Osteocyte (in vitro differentiated cells): ENCODE results near the gene DPH2. TPM values are rescaled to one million over a fixed set of nuclear protein-coding genes. Genes with fewer than 3 reads are reported as not detected.

Experiments
- DNase-seq: peaks from one replicate; pipeline ENCODE4 v3.0.0; 2021; ENCODE audit warnings: mixed read lengths; ENCODE audit not compliant: unreplicated experiment; ENCODE audit errors: extremely low spot score
- H3K27ac Mint-ChIP-seq: one replicate; pipeline ENCODE4 v1.8.0; 2021; ENCODE audit warnings: mild to moderate bottlenecking, mixed read lengths; ENCODE audit not compliant: unreplicated experiment
- H3K27me3 Mint-ChIP-seq: one replicate; pipeline ENCODE4 v1.8.0; 2021; ENCODE audit warnings: mixed read lengths; ENCODE audit not compliant: unreplicated experiment
- H3K36me3 Mint-ChIP-seq: one replicate; pipeline ENCODE4 v1.8.0; 2021; ENCODE audit warnings: mixed read lengths; ENCODE audit not compliant: unreplicated experiment
- H3K4me1 Mint-ChIP-seq: one replicate; pipeline ENCODE4 v1.8.0; 2021; ENCODE audit warnings: mixed read lengths; ENCODE audit not compliant: unreplicated experiment
- H3K4me3 Mint-ChIP-seq: one replicate; pipeline ENCODE4 v1.8.0; 2021; ENCODE audit warnings: mild to moderate bottlenecking, moderate library complexity, mixed read lengths; ENCODE audit not compliant: unreplicated experiment
- H3K9me3 Mint-ChIP-seq: one replicate; pipeline ENCODE4 v1.8.0; 2021; ENCODE audit warnings: mixed read lengths; ENCODE audit not compliant: unreplicated experiment
- total RNA-seq: library from RNA; stranded (reverse); gene quantifications from 2 replicates; pipeline ENCODE4 v1.2.1, GENCODE V29; 2021
- TF ChIP-seq, protein P1 (sequence below): fragments of 200-600 bp; sonication (generic); IDR thresholded peaks from 2 replicates; pipeline ENCODE4 v1.5.0; 2021; ENCODE audit warnings: antibody characterized with exemption, mild to moderate bottlenecking, moderate library complexity

DPH2 gene
- total RNA-seq, 1 donor from 2014 or later = 22.4 TPM

DNA sequence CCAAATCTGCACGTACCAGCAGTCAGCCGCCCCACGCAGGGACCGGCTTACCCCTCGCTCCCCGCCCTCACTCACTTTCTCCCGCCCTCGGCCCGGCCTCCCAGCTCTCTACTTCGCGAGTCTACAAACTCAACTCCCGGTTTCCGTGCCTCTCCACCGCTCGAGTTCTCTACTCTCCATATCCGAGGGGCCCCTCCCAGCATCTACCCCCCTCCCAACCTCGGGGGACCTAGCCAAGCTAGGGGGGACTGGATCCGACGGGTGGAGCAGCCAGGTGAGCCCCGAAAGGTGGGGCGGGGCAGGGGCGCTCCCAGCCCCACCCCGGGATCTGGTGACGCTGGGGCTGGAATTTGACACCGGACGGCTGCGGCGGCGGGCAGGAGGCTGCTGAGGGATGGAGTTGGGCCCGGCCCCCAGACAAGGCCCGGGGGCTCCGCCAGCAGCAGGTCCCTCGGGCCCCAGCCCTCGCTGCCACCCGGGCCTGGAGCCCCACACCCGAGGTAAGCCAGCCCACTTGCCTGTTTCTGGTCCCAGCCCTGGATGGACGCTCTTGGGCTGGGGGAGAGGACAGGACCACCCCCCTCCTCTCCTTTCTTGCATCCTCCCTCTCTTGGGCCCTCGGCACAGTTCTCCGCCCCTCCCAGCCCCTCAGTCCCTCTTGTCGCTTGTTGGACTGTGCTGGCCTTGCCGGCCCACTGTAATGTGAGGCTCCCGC, 36.3 kb upstream of the DPH2 start, which contains the start of gene ARTN:
TSS of gene ARTN (plus strand) at position 416 of the 715 bp plus-strand sequence. CDS start 1,856 bp downstream, outside the sequence.
- peaks cover 4% of the 10 kb centered on the region for H3K36me3 Mint-ChIP-seq
- peak within 1 kb of the TSS; percentile 54 for H3K27ac Mint-ChIP-seq
- DNase-seq = no peak
- H3K27me3 Mint-ChIP-seq = no peaks in the 10 kb centered on the region
- peak within 1 kb of the TSS; percentile 67 for H3K4me3 Mint-ChIP-seq
- peaks cover 27% of the 10 kb centered on the region for H3K4me1 Mint-ChIP-seq
- no peaks in the 10 kb centered on the region for H3K9me3 Mint-ChIP-seq
- TF ChIP-seq, protein P1, sequence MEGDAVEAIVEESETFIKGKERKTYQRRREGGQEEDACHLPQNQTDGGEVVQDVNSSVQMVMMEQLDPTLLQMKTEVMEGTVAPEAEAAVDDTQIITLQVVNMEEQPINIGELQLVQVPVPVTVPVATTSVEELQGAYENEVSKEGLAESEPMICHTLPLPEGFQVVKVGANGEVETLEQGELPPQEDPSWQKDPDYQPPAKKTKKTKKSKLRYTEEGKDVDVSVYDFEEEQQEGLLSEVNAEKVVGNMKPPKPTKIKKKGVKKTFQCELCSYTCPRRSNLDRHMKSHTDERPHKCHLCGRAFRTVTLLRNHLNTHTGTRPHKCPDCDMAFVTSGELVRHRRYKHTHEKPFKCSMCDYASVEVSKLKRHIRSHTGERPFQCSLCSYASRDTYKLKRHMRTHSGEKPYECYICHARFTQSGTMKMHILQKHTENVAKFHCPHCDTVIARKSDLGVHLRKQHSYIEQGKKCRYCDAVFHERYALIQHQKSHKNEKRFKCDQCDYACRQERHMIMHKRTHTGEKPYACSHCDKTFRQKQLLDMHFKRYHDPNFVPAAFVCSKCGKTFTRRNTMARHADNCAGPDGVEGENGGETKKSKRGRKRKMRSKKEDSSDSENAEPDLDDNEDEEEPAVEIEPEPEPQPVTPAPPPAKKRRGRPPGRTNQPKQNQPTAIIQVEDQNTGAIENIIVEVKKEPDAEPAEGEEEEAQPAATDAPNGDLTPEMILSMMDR = no peak

DNA sequence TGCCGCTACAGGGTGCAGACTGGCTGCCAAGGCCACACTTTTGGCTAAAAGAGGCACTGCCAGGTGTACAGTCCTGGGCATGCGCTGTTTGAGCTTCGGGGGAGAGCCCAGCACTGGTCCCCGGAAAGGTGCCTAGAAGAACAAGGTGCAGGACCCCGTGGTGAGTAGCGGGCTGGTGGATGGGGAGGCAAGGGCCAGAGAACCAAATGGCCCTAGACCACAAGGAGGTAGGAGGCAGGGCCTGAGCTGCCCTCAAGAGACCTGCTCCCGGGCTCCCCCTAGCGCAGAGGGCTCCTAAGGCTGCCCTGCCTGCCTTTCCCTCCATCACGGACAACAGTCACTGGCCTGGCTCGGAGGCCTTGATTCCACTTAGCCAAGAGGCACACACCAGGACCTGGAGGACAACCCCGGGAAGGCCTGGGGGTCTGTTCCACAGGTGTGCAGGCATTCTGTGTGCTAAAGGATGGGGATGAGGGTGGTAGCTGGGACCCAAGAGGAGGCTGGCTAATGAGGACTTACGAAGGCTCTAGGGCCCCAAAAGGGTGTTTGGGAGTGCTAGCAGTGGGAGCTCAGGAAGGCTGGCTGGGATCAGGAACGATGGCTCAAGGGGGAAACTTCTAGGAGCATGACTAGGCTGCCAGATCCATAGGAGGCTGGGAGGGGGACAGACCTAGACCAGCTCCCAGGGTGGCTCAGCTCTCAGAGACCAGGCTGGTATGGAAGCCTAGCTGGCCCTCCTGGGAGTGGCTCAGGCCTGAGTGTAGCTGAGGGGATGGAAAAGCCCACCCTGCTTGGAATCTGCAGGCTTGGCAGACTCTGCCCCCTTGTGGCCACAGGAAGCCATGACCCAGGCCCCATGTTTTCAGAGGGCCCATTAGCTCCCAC, 35.5 kb upstream of the DPH2 start:
- Mint-ChIP-seq H3K4me3 (peak overlapping the region; percentile 58), H3K36me3 (peaks cover 4% of the 10 kb centered on the region), H3K27me3 (no peaks in the 10 kb centered on the region), H3K9me3 (no peaks in the 10 kb centered on the region), H3K27ac (peak overlapping the region; percentile 41), H3K4me1 (peaks cover 27% of the 10 kb centered on the region)
- TF ChIP-seq, protein P1 = peak; percentile 92
- DNase-seq = no peak

GRCh38 chr1:43934986-43935324, 34.9 kb upstream of the DPH2 start:
- no peak for DNase-seq
- peak overlapping the region; percentile 45 for H3K4me3 Mint-ChIP-seq
- H3K27ac Mint-ChIP-seq = no peak overlapping the region
- peaks cover 22% of the 10 kb centered on the region for H3K4me1 Mint-ChIP-seq
- no peaks in the 10 kb centered on the region for H3K36me3 Mint-ChIP-seq
- TF ChIP-seq, protein P1 = peak; percentile 11
- peaks cover 3% of the 10 kb centered on the region for H3K27me3 Mint-ChIP-seq
- H3K9me3 Mint-ChIP-seq = no peaks in the 10 kb centered on the region

DNA sequence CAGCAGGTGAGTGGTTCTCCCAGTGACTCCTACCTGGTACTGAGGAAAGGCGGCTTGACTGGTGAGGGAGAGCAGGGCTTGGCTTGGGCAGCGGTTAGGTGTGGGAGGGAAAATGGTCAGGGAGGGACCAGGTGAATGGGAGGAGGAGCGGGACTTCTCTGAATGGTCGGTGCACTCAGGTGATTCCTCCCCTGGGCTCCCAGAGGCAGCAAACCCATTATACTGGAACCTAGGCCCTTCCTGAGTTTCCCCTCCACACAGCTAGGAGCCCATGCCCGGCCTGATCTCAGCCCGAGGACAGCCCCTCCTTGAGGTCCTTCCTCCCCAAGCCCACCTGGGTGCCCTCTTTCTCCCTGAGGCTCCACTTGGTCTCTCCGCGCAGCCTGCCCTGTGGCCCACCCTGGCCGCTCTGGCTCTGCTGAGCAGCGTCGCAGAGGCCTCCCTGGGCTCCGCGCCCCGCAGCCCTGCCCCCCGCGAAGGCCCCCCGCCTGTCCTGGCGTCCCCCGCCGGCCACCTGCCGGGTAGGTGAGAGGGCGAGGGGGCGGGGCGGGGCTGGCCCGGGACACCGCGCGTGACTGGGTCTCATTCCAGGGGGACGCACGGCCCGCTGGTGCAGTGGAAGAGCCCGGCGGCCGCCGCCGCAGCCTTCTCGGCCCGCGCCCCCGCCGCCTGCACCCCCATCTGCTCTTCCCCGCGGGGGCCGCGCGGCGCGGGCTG, 33.9 kb upstream of the DPH2 start:
- no peak overlapping the region for H3K4me3 Mint-ChIP-seq
- no peaks in the 10 kb centered on the region for H3K36me3 Mint-ChIP-seq
- no peak for DNase-seq
- no peaks in the 10 kb centered on the region for H3K9me3 Mint-ChIP-seq
- no peak overlapping the region for H3K27ac Mint-ChIP-seq
- peaks cover 22% of the 10 kb centered on the region for H3K4me1 Mint-ChIP-seq
- TF ChIP-seq, protein P1 = no peak
- H3K27me3 Mint-ChIP-seq = peaks cover 3% of the 10 kb centered on the region
